ENCODE data around the gene ACTL8. TPM values are rescaled to one million over a fixed set of nuclear protein-coding genes. Genes with fewer than 3 reads are reported as not detected.

The ACTL8 gene
- total and polyA plus RNA-seq, 2 experiments from 2014 or later: 0.38 to 0.71 TPM

DNA sequence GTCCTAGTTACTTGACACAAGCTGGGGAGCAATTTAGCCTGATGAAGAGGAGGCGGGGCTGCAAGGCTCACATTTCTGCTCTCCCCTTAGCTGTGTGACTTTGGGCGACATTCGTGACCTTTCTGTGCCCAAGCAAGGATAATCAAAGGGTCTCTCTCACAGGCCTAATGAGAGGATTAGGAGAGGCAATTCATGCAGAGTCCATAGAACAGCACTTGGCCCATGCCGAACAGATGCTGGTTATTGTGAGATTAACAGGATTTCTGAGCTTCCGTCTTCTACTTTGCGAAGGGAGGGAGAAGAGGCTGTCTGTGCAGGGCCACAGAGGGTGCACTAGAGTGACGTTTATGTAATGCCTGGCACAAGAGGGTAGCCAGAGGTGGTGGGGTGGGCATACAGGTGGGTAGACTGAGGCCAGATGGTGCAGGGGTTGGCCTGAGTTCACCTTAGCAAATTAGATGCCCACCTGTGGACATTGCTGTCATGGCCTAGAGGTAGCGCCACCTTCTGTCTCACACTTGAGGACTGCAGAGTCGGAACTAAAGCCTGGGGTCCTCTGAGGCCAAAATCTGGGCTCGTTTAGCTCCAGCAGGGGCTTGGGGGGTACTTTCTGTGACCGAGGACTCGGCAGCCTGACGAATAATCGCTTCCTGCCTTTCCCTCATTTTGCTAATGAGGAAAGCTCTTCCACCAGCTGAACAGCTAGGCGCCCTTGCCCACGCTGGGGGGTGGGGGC lies 18.6 kb downstream of the ACTL8 start:
- peaks cover 2% of the 10 kb centered on the region for H3K27me3 Mint-ChIP-seq (ENCODE audit: insufficient read depth, low read depth, poor library complexity)
- Histone ChIP-seq H3K4me2 (no peak overlapping the region), H4K20me1 (replicated peaks; ENCODE audit: insufficient read depth) (no peaks in the 10 kb centered on the region), H3K27me3 (ENCODE audit: insufficient read depth) (no peaks in the 10 kb centered on the region), H3K9me2 (ENCODE audit: insufficient read depth) (no peaks in the 10 kb centered on the region), H3K27ac (ENCODE audit: low read depth) (no peak overlapping the region), H3K36me3 (ENCODE audit: insufficient read depth) (no peaks in the 10 kb centered on the region), H2AFZ (no peak overlapping the region), H3F3A (replicated peaks; ENCODE audit: low read depth) (no peaks in the 10 kb centered on the region), H3K79me2 (replicated peaks; ENCODE audit: insufficient read depth) (no peaks in the 10 kb centered on the region), H3K4me3 (no peak overlapping the region), H3K4me1 (ENCODE audit: insufficient read depth) (no peaks in the 10 kb centered on the region)
- no peaks in the 10 kb centered on the region for H3K36me3 Mint-ChIP-seq (ENCODE audit: low read depth)
- peaks cover 9% of the 10 kb centered on the region for H3K4me1 Mint-ChIP-seq
- H3K4me3 Mint-ChIP-seq: no peak overlapping the region
- DNase-seq (ENCODE audit: low spot score) (peak; percentile 34), ATAC-seq (peak; percentile 51)
- no peak overlapping the region for H3K27ac Mint-ChIP-seq
- H3K9me3 Mint-ChIP-seq: no peaks in the 10 kb centered on the region
- TF ChIP-seq POLR2AphosphoS5 (IDR thresholded peaks at IDR 0.05; ENCODE audit: low read depth): no peak
- TF ChIP-seq, protein P1, sequence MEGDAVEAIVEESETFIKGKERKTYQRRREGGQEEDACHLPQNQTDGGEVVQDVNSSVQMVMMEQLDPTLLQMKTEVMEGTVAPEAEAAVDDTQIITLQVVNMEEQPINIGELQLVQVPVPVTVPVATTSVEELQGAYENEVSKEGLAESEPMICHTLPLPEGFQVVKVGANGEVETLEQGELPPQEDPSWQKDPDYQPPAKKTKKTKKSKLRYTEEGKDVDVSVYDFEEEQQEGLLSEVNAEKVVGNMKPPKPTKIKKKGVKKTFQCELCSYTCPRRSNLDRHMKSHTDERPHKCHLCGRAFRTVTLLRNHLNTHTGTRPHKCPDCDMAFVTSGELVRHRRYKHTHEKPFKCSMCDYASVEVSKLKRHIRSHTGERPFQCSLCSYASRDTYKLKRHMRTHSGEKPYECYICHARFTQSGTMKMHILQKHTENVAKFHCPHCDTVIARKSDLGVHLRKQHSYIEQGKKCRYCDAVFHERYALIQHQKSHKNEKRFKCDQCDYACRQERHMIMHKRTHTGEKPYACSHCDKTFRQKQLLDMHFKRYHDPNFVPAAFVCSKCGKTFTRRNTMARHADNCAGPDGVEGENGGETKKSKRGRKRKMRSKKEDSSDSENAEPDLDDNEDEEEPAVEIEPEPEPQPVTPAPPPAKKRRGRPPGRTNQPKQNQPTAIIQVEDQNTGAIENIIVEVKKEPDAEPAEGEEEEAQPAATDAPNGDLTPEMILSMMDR (conservative IDR thresholded peaks at IDR 0.05; ENCODE audit: low read depth in 2 of 2): peak; percentile 14 to 58; a peak in 3 of 4 replicates

DNA sequence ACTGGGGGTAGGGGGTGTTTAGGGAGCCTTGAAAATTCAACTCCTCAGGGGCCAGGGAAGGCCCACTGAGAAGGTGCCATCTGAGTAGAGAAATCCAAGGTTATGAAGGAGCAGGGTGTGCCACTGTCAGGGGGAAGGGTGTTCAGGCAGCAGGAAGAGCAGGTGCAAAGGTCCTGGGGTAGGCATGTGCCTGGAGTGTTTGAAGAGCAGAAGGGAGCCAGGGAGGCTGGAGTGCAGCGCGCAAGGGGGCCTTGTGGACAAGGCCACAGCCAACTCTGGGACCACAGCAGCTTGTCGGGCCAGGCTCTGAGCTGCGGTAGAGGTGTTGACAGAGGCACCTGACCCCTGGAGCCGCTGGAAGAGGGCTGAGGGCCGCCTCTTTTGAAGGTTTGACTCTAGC lies 19.3 kb downstream of the ACTL8 start:
- H3K4me1 Mint-ChIP-seq: peaks cover 9% of the 10 kb centered on the region
- H3K9me2 ChIP-seq (ENCODE audit: insufficient read depth): no peaks in the 10 kb centered on the region
- no peaks in the 10 kb centered on the region for H3K4me1 ChIP-seq (ENCODE audit: insufficient read depth)
- no peaks in the 10 kb centered on the region for H3K79me2 ChIP-seq (replicated peaks; ENCODE audit: insufficient read depth)
- no peaks in the 10 kb centered on the region for H4K20me1 ChIP-seq (replicated peaks; ENCODE audit: insufficient read depth)
- H3K27me3 Mint-ChIP-seq (ENCODE audit: insufficient read depth, low read depth, poor library complexity): peaks cover 2% of the 10 kb centered on the region
- H3K4me3 Mint-ChIP-seq: no peak overlapping the region
- no peak overlapping the region for H3K27ac Mint-ChIP-seq
- H3K9me3 Mint-ChIP-seq: no peaks in the 10 kb centered on the region
- no peak overlapping the region for H3K4me3 ChIP-seq
- no peaks in the 10 kb centered on the region for H3K36me3 ChIP-seq (ENCODE audit: insufficient read depth)
- no peaks in the 10 kb centered on the region for H3K27me3 ChIP-seq (ENCODE audit: insufficient read depth)
- no peak for TF ChIP-seq POLR2AphosphoS5 (IDR thresholded peaks at IDR 0.05; ENCODE audit: low read depth)
- TF ChIP-seq EZH2phosphoT487 (IDR thresholded peaks at IDR 0.05; ENCODE audit: unreplicated experiment): no peak
- TF ChIP-seq NANOG (IDR thresholded peaks at IDR 0.05; ENCODE audit: borderline replicate concordance): no peak
- no peak for TF ChIP-seq EZH2 (IDR thresholded peaks at IDR 0.05; ENCODE audit: low read depth, unreplicated experiment)
- TF ChIP-seq, protein P2, sequence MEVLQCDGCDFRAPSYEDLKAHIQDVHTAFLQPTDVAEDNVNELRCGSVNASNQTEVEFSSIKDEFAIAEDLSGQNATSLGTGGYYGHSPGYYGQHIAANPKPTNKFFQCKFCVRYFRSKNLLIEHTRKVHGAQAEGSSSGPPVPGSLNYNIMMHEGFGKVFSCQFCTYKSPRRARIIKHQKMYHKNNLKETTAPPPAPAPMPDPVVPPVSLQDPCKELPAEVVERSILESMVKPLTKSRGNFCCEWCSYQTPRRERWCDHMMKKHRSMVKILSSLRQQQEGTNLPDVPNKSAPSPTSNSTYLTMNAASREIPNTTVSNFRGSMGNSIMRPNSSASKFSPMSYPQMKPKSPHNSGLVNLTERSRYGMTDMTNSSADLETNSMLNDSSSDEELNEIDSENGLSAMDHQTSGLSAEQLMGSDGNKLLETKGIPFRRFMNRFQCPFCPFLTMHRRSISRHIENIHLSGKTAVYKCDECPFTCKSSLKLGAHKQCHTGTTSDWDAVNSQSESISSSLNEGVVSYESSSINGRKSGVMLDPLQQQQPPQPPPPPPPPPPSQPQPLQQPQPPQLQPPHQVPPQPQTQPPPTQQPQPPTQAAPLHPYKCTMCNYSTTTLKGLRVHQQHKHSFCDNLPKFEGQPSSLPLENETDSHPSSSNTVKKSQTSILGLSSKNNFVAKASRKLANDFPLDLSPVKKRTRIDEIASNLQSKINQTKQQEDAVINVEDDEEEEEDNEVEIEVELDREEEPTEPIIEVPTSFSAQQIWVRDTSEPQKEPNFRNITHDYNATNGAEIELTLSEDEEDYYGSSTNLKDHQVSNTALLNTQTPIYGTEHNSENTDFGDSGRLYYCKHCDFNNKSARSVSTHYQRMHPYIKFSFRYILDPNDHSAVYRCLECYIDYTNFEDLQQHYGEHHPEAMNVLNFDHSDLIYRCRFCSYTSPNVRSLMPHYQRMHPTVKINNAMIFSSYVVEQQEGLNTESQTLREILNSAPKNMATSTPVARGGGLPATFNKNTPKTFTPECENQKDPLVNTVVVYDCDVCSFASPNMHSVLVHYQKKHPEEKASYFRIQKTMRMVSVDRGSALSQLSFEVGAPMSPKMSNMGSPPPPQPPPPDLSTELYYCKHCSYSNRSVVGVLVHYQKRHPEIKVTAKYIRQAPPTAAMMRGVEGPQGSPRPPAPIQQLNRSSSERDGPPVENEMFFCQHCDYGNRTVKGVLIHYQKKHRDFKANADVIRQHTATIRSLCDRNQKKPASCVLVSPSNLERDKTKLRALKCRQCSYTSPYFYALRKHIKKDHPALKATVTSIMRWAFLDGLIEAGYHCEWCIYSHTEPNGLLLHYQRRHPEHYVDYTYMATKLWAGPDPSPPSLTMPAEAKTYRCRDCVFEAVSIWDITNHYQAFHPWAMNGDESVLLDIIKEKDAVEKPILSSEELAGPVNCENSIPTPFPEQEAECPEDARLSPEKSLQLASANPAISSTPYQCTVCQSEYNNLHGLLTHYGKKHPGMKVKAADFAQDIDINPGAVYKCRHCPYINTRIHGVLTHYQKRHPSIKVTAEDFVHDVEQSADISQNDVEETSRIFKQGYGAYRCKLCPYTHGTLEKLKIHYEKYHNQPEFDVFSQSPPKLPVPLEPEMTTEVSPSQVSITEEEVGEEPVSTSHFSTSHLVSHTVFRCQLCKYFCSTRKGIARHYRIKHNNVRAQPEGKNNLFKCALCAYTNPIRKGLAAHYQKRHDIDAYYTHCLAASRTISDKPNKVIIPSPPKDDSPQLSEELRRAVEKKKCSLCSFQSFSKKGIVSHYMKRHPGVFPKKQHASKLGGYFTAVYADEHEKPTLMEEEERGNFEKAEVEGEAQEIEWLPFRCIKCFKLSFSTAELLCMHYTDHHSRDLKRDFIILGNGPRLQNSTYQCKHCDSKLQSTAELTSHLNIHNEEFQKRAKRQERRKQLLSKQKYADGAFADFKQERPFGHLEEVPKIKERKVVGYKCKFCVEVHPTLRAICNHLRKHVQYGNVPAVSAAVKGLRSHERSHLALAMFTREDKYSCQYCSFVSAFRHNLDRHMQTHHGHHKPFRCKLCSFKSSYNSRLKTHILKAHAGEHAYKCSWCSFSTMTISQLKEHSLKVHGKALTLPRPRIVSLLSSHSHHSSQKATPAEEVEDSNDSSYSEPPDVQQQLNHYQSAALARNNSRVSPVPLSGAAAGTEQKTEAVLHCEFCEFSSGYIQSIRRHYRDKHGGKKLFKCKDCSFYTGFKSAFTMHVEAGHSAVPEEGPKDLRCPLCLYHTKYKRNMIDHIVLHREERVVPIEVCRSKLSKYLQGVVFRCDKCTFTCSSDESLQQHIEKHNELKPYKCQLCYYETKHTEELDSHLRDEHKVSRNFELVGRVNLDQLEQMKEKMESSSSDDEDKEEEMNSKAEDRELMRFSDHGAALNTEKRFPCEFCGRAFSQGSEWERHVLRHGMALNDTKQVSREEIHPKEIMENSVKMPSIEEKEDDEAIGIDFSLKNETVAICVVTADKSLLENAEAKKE (CRISPR knock-in tag; IDR thresholded peaks at IDR 0.05): no peak
- ATAC-seq: no peak
- H3K27ac ChIP-seq (ENCODE audit: low read depth): no peak overlapping the region
- no peak overlapping the region for H2AFZ ChIP-seq
- H3K36me3 Mint-ChIP-seq (ENCODE audit: low read depth): no peaks in the 10 kb centered on the region
- no peaks in the 10 kb centered on the region for H3F3A ChIP-seq (replicated peaks; ENCODE audit: low read depth)
- DNase-seq (ENCODE audit: low spot score): no peak
- no peak overlapping the region for H3K4me2 ChIP-seq
